ENCODE measurements around the gene SLC38A1.

The SLC38A1 gene

DNA sequence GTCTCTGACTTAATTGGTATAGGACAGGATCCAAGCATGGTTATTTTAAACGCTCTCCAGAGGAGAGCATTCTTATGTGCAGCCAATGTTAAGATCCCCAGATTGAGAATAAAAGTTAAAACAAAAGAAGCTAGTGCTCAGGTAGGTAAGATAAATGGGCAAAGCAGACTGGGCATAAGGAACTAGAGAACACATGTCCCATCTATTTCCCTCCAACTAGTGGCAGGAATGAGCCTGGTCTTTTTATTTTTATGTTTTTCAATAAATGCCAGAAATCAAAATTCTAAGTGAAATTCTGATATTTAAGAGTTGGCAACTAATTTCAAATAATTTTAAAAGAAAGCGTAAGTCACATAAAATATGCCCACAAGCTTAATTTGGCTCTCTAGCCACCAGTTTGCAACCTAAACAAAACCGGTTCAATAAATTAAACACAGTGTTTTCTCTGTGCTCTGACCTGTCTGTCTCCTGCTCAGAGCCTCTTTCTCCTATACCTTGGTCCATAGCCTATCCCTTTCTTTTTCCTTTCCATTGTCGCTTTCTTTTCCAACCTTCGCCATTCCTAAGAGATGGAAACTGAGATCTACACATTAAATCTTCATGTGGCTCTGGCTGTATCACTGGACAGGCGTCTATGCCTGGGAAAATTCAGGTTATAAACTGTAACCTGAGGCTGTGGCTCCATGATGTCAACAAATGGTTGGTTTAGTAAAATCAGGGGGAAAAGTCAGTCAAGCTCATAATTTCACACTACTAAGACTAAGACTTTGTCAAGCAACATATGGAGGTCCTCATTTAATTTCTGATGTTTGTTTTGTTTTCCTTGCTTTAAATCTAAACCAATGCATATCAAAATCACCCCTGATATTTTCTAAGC lies 5.5 kb downstream of the SLC38A1 start:
- DNase-seq (ENCODE audit: low read depth) = no peak
- TF ChIP-seq, protein P1, sequence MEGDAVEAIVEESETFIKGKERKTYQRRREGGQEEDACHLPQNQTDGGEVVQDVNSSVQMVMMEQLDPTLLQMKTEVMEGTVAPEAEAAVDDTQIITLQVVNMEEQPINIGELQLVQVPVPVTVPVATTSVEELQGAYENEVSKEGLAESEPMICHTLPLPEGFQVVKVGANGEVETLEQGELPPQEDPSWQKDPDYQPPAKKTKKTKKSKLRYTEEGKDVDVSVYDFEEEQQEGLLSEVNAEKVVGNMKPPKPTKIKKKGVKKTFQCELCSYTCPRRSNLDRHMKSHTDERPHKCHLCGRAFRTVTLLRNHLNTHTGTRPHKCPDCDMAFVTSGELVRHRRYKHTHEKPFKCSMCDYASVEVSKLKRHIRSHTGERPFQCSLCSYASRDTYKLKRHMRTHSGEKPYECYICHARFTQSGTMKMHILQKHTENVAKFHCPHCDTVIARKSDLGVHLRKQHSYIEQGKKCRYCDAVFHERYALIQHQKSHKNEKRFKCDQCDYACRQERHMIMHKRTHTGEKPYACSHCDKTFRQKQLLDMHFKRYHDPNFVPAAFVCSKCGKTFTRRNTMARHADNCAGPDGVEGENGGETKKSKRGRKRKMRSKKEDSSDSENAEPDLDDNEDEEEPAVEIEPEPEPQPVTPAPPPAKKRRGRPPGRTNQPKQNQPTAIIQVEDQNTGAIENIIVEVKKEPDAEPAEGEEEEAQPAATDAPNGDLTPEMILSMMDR (conservative IDR thresholded peaks at IDR 0.05; ENCODE audit: low read depth, low read length) = peak; percentile 45
- H3K4me3 ChIP-seq (ENCODE audit: low read length) = no peak overlapping the region

DNA sequence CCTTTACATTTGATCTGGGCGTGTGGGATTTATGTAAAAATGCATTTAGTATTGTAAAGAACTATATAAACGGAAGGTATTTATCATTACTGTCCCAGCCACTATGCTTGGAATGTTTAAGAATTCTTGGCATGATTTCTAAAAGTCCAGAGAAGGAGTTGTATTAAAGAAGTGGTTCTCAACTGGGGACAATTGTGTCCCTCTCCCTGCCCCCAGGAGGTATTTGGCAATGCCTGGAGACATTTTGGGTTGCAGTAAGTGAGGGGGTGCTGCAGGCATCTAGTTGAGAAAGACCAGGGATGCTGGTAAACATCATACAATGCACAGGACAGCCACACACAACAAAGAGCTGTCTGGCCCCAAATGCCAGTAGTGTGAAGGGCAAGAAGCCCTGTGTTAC lies 7.2 kb downstream of the SLC38A1 start:
- H3K4me3 ChIP-seq (ENCODE audit: low read length) = no peak overlapping the region
- no peak for DNase-seq (ENCODE audit: low read depth)
- TF ChIP-seq, protein P1 (conservative IDR thresholded peaks at IDR 0.05; ENCODE audit: low read depth, low read length) = no peak

DNA sequence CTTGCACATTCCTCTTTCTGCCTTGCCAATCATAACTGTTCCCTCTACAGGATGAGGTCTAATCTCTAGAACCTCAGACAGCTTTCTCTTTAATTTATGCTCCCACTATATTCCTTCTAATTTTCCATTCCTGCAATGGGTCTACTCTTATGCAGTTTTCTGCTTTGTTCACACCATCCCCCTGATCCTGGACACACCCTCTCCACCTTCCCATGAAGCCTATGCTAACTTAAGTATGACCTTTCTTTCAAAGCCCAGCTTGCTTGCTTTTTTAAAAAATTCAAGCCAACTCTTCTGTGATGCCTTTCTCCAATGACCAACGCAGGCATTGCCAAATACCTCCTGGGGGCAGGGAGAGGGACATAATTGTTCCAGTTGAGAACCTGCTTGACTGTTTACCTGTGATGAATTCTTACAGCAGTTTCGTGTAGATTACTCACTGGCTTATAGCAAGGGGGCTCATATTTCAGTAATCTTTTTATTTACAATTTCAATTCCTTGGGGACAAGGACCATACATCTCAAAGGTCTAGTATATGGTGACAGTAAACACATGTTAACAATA lies 7.8 kb downstream of the SLC38A1 start:
- TF ChIP-seq, protein P1 (conservative IDR thresholded peaks at IDR 0.05; ENCODE audit: low read depth, low read length) = no peak
- no peak overlapping the region for H3K4me3 ChIP-seq (ENCODE audit: low read length)
- DNase-seq (ENCODE audit: low read depth) = no peak

DNA sequence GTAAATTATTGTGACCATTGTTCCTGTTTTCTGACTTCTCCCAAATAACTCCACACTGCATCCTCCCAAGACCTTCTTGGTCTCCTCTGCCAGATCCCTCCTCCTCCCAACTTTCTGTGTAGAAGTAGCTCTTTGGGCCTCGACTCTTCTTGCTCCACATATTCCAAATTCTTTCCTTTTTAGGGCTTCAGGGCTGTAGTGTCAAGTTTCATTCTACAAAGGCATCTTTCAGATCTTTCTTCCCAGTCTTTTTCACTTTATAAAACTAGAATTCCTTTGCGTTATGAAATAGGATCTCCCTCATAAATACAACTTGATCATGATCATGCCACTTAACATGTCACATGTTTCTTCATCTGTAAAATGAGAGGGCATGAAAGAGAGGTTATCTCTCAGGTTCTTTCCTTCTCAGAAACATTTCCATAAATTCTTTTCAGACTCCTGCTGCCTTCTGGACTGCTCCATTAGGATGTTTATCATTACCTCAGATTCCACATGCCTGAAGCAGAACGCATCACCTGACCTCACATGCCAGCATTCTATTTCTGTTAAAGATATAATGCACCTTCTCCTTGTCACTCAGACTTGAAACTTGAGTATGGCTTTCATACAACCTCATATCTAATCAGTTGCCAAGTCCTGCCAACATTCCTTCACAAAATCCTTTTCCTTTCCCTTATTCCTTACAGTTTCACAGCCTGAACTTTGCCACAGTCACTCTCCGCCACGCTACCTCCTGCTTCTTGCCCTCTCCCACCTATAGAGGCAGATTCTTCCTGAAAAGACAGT lies 8.5 kb downstream of the SLC38A1 start:
- no peak for DNase-seq (ENCODE audit: low read depth)
- no peak overlapping the region for H3K4me3 ChIP-seq (ENCODE audit: low read length)
- TF ChIP-seq, protein P1 (conservative IDR thresholded peaks at IDR 0.05; ENCODE audit: low read depth, low read length) = no peak

DNA sequence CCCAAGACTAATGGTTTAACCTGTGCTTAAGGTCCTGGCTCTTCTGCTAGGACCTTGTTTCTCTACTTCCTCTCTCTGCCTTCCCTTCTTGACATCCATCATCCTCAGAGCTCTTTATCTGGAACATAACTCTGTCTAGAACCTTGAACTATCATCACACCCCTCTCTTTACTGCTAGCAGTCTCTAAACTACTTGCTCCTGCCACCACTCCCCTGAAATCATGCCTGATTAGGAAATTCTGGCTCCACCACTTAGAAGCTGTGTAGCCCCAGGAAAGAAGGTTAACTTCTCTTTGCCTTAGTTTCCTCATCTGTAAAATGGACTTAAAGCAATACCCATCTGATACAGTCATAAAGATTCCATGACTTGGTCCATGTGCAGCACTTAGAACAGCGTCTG lies 9.1 kb downstream of the SLC38A1 start:
- H3K4me3 ChIP-seq (ENCODE audit: low read length) = no peak overlapping the region
- DNase-seq (ENCODE audit: low read depth) = no peak
- TF ChIP-seq, protein P1 (conservative IDR thresholded peaks at IDR 0.05; ENCODE audit: low read depth, low read length) = no peak

DNA sequence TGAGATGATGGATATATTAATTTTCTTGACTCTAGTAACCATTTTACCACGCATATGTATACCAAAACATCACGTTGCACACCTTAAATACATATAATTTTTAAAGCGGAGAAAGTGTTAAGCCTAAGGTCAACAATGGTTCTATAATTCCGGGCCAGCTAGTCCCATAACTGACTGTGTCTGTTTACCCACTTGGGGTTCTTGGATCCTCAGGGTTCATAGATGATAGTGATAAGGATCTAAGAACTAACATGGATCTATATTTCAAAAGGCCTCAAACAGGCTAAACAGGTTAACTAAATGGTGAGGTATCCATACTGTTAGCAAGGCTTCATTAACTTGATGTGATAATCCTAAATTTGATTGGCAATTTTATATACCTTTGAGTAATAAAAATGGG lies 9.8 kb downstream of the SLC38A1 start:
- no peak for DNase-seq (ENCODE audit: low read depth)
- TF ChIP-seq, protein P1 (conservative IDR thresholded peaks at IDR 0.05; ENCODE audit: low read depth, low read length) = no peak
- H3K4me3 ChIP-seq (ENCODE audit: low read length) = no peak overlapping the region
